ENCODE results near the gene TLR6. TPM values are rescaled to one million over a fixed set of nuclear protein-coding genes. Genes with fewer than 3 reads are reported as not detected.

Gene TLR6
- total and polyA plus RNA-seq, 2 of the 8 experiments (the other 6 are each of a cell fraction or from before 2014, with no cell fraction given) = 0.02 to 0.09 TPM

- CTCF ChIA-PET (ENCODE audit: partially characterized antibody) = interaction anchor here (0.6 to 5.5 kb wide), 5 partner anchors 11 to 101 kb away, joined by 3 to 20 read pairs (median 3); partner anchors contain the start of gene TLR10
- H3K9me3 ChIP-seq (ENCODE audit: insufficient read depth in 2 of 2, low read depth in 1 of 2, low read length in 1 of 2) = no peaks in the 10 kb centered on the region
These were observed 62.6 kb downstream of the TLR6 start for GRCh38 chr4:38794051-38794450.

More at GRCh38 chr4:38794051-38794450, 62.6 kb downstream of the TLR6 start:
- FAIRE-seq = no peak
- Histone ChIP-seq H3K23ac (ENCODE audit: insufficient read length) (no peak overlapping the region), H2AFZ (ENCODE audit: low read length) (no peak overlapping the region), H2BK120ac (replicated peaks; ENCODE audit: low read depth, low read length) (no peak overlapping the region), H2BK20ac (ENCODE audit: low read length) (no peak overlapping the region), H3K4ac (replicated peaks; ENCODE audit: insufficient read length, low read depth, low read length) (no peak overlapping the region), H4K5ac (ENCODE audit: insufficient read length, low read depth, low read length) (no peak overlapping the region), H2BK5ac (ENCODE audit: low read depth, low read length) (no peak overlapping the region), H2AK5ac (ENCODE audit: low read depth, low read length) (no peak overlapping the region), H3K18ac (ENCODE audit: extremely low read depth, low read length) (no peak overlapping the region), H4K20me1 (replicated peaks in 1 of 2; ENCODE audit: control insufficient read depth in 1 of 2, insufficient read depth in 2 of 2, low read length in 2 of 2) (no peaks in the 10 kb centered on the region), H3K56ac (replicated peaks; ENCODE audit: insufficient read length, low read depth, low read length) (no peak overlapping the region), H3K79me2 (ENCODE audit: control insufficient read depth in 1 of 2, insufficient read depth in 2 of 2, low read length in 2 of 2) (no peaks in the 10 kb centered on the region), H3K27ac (ENCODE audit: low read depth, low read length) (no peak overlapping the region), H2BK15ac (ENCODE audit: low read length) (no peak overlapping the region), H3K14ac (ENCODE audit: insufficient read length) (no peak overlapping the region), H2BK12ac (ENCODE audit: low read depth, low read length) (no peak overlapping the region), H3K79me1 (ENCODE audit: low read depth, low read length) (no peaks in the 10 kb centered on the region), H3K36me3 (ENCODE audit: control insufficient read depth in 2 of 4, insufficient read depth in 4 of 4, low read length in 3 of 4) (no peaks in the 10 kb centered on the region; a peak in 1 of 8 replicates), H3K9ac (replicated peaks in 1 of 4; ENCODE audit: extremely low read depth in 1 of 4, low read depth in 3 of 4, low read length in 3 of 4) (no peak overlapping the region), H4K91ac (replicated peaks; ENCODE audit: insufficient read length, low read length) (no peak overlapping the region), H3K23me2 (ENCODE audit: low read depth, low read length) (no peaks in the 10 kb centered on the region), H3K27me3 (replicated peaks in 1 of 4; ENCODE audit: control insufficient read depth in 3 of 4, extremely low read depth in 1 of 4, insufficient read depth in 3 of 4, low read length in 3 of 4) (no peaks in the 10 kb centered on the region), H3K4me2 (ENCODE audit: insufficient read depth in 1 of 2, low read depth in 2 of 2, low read length in 2 of 2) (no peak overlapping the region), H3K4me3 (ENCODE audit: extremely low read depth in 1 of 4, insufficient read depth in 2 of 4, low read depth in 3 of 4, low read length in 4 of 4) (no peak overlapping the region), H4K8ac (ENCODE audit: extremely low read depth, insufficient read depth, low read length) (no peak overlapping the region), H3K4me1 (replicated peaks in 1 of 4; ENCODE audit: control insufficient read depth in 3 of 4, insufficient read depth in 4 of 4, low read length in 3 of 4) (no peaks in the 10 kb centered on the region)
- no peak for DNase-seq (ENCODE audit: low read depth in 1 of 2, low spot score in 2 of 2)
- TF ChIP-seq JUN (IDR thresholded peaks at IDR 0.05; ENCODE audit: low read depth, low read length) (no peak), EGR1 (IDR thresholded peaks at IDR 0.05; ENCODE audit: borderline replicate concordance, low read depth, low read length) (no peak), BACH1 (IDR thresholded peaks at IDR 0.05; ENCODE audit: low read length) (no peak), KDM4A (IDR thresholded peaks at IDR 0.05; ENCODE audit: low read depth, low read length, severe bottlenecking) (no peak), YY1 (IDR thresholded peaks at IDR 0.05; ENCODE audit: low read depth, low read length) (no peak), HDAC2 (IDR thresholded peaks at IDR 0.05; ENCODE audit: borderline replicate concordance in 1 of 2, low read depth in 2 of 2, low read length in 2 of 2) (no peak), TCF12 (IDR thresholded peaks at IDR 0.05; ENCODE audit: low read depth, low read length) (no peak), NANOG (IDR thresholded peaks at IDR 0.05; ENCODE audit: insufficient read depth, low read depth, low read length, poor library complexity, severe bottlenecking) (no peak), POU5F1 (IDR thresholded peaks at IDR 0.05; ENCODE audit: low read depth, low read length) (no peak)
- TF ChIP-seq, protein P1, sequence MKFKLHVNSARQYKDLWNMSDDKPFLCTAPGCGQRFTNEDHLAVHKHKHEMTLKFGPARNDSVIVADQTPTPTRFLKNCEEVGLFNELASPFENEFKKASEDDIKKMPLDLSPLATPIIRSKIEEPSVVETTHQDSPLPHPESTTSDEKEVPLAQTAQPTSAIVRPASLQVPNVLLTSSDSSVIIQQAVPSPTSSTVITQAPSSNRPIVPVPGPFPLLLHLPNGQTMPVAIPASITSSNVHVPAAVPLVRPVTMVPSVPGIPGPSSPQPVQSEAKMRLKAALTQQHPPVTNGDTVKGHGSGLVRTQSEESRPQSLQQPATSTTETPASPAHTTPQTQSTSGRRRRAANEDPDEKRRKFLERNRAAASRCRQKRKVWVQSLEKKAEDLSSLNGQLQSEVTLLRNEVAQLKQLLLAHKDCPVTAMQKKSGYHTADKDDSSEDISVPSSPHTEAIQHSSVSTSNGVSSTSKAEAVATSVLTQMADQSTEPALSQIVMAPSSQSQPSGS (IDR thresholded peaks at IDR 0.05; ENCODE audit: low read length) = no peak
- WGBS, 2 experiments (ENCODE audit: extremely low coverage in 1 of 2, insufficient coverage in 1 of 2, insufficient read length in 1 of 2, insufficient replicate concordance in 2 of 2, low coverage in 1 of 2, low lambda C conversion rate in 2 of 2, missing lambda C conversion rate in 1 of 2) = 82% methylated on average over 2 of the region's 2 CpGs; no CpG with 5 or more reads in 1 of the 2 experiments
- POLR2A ChIA-PET (ENCODE audit: partially characterized antibody) = no interaction called here
